K562 (cell line): ENCODE data around the gene HTT-AS.

Source experiments
- ELF4 ChIP-seq: fragments of 450-650 bp; formaldehyde crosslinking; IDR thresholded peaks from 2 replicates; pipeline ENCODE4 v1.4.0; 2022; ENCODE audit warnings: missing genetic modification characterization
- KDM2B ChIP-seq: fragments of 250-450 bp; sonication (Bioruptor Pico); IDR thresholded peaks from 2 replicates; pipeline ENCODE4 v1.8.0; 2021; ENCODE audit warnings: mild to moderate bottlenecking, moderate library complexity
- MYC ChIP-seq, 2 experiments: fragments of 250-450 bp in 1 of 2; sonication (Bioruptor Pico) in 1 of 2; IDR thresholded peaks; 2 replicates each; pipeline versions ENCODE4 v1.5.1 to v1.6.1; 2012 to 2021; ENCODE audit warnings: low read depth in 2 of 2, borderline replicate concordance in 1 of 2, improper control_type of control experiment in 1 of 2, low read length in 1 of 2, mild to moderate bottlenecking in 1 of 2, moderate library complexity in 1 of 2
- SIX5 ChIP-seq, 2 experiments: IDR thresholded peaks; 2 replicates each; pipeline ENCODE4 v1.6.1; 2011; ENCODE audit warnings: low read length in 2 of 2, borderline replicate concordance in 1 of 2, low read depth in 1 of 2, mild to moderate bottlenecking in 1 of 2, moderate library complexity in 1 of 2; ENCODE audit not compliant: insufficient read depth in 1 of 2
- SNRNP70 ChIP-seq: fragments of 200-400 bp; formaldehyde crosslinking; optimal IDR thresholded peaks from 2 replicates; pipeline ENCODE3; 2017; ENCODE audit warnings: low read depth, low read length
- SREBF2 ChIP-seq: sonication (generic); formaldehyde crosslinking; IDR thresholded peaks from 2 replicates; pipeline ENCODE4 v1.4.0; 2020; ENCODE audit warnings: mild to moderate bottlenecking, missing genetic modification reagents
- YY1 ChIP-seq, 3 experiments: IDR thresholded peaks; 2 replicates each; pipeline ENCODE4 v1.6.1; 2011; ENCODE audit warnings: low read length in 2 of 3, mild to moderate bottlenecking in 2 of 3, moderate library complexity in 2 of 3, borderline replicate concordance in 1 of 3, control low read depth in 1 of 3, low read depth in 1 of 3; ENCODE audit not compliant: insufficient read depth in 3 of 3, insufficient replicate concordance in 2 of 3, control insufficient read depth in 1 of 3, insufficient read length in 1 of 3; ENCODE audit errors: extremely low read depth in 1 of 3
- ZNF239 ChIP-seq: fragments of 250-450 bp; sonication (Bioruptor Pico); IDR thresholded peaks from 2 replicates; pipeline ENCODE4 v1.4.0; 2020; ENCODE audit warnings: mild to moderate bottlenecking
- TF ChIP-seq, protein P1 (sequence below): fragments of 250-450 bp; sonication (Bioruptor Pico); IDR thresholded peaks from 2 replicates; pipeline ENCODE4 v1.4.0; 2020; ENCODE audit warnings: borderline replicate concordance
- TF ChIP-seq, protein P2 (sequence below): sonication (generic); IDR thresholded peaks from 2 replicates; pipeline ENCODE4 v1.6.1; 2016

DNA sequence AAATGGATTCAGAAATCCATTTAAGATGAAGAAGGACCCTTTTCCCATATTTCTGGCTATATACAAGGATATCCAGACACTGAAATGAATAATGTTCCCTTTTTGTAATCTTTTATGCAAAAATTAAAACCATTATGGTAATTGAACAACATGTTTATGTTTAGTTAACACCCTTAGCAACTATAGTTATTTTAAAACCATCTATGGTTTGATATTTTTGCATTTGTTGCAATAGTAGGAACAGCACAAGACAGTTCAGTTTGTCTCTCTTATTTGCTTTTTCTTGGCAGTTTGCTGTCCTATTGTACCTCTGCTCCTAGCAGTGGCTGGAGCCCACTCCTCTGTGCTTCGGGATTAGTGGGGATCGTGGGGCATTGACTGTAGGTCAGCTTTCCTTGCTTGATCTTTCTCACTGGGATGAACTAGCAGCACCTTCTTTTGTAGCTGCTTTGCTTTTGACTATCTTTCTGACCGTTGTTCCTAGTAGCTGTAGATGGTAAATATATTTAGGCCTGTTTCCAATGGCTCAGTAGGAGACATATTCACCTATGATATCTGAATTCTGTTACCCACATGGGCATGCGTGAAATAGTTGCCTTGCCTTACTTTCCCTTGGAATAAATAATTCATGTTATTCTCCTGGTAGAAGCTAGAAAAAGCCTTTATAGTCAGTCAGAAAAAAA is 12.9 kb upstream of the HTT-AS start:
- TF ChIP-seq, protein P1, sequence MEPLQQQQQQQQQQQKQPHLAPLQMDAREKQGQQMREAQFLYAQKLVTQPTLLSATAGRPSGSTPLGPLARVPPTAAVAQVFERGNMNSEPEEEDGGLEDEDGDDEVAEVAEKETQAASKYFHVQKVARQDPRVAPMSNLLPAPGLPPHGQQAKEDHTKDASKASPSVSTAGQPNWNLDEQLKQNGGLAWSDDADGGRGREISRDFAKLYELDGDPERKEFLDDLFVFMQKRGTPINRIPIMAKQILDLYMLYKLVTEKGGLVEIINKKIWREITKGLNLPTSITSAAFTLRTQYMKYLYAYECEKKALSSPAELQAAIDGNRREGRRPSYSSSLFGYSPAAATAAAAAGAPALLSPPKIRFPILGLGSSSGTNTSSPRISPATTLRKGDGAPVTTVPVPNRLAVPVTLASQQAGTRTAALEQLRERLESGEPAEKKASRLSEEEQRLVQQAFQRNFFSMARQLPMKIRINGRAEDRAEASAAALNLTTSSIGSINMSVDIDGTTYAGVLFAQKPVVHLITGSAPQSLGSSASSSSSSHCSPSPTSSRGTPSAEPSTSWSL (CRISPR knock-in tag), result no peak
- TF ChIP-seq ELF4, result no peak
- no peak for TF ChIP-seq SNRNP70
- no peak for TF ChIP-seq SREBF2 (CRISPR knock-in tag)
- TF ChIP-seq MYC (IDR thresholded peaks at IDR 0.05; ENCODE audit: low read depth, low read length), result no peak
- TF ChIP-seq MYC (CRISPR knock-in tag; IDR thresholded peaks at IDR 0.05; ENCODE audit: borderline replicate concordance, low read depth), result no peak
- TF ChIP-seq SIX5 (IDR thresholded peaks at IDR 0.05; ENCODE audit: borderline replicate concordance in 1 of 2, insufficient read depth in 1 of 2, low read depth in 1 of 2, low read length in 2 of 2), result no peak
- no peak for TF ChIP-seq KDM2B (CRISPR knock-in tag)
- TF ChIP-seq, protein P2, sequence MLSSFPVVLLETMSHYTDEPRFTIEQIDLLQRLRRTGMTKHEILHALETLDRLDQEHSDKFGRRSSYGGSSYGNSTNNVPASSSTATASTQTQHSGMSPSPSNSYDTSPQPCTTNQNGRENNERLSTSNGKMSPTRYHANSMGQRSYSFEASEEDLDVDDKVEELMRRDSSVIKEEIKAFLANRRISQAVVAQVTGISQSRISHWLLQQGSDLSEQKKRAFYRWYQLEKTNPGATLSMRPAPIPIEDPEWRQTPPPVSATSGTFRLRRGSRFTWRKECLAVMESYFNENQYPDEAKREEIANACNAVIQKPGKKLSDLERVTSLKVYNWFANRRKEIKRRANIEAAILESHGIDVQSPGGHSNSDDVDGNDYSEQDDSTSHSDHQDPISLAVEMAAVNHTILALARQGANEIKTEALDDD, result no peak
- no peak for TF ChIP-seq ZNF239 (CRISPR knock-in tag)
- TF ChIP-seq YY1 (IDR thresholded peaks at IDR 0.05; ENCODE audit: borderline replicate concordance in 1 of 3, control insufficient read depth in 1 of 3, extremely low read depth in 1 of 3, insufficient read depth in 3 of 3, insufficient read length in 1 of 3, insufficient replicate concordance in 2 of 3, low read depth in 1 of 3, low read length in 2 of 3), result no peak
